ENCODE data around the gene FNDC3B.

Gene FNDC3B

GRCh38 chr3:172132721-172133311 lies 93.4 kb downstream of the FNDC3B start:
- DNase-seq (ENCODE audit: low read depth) = no peak
- no peak for TF ChIP-seq CTCF (conservative IDR thresholded peaks at IDR 0.05; ENCODE audit: control insufficient read depth, insufficient read depth, low read depth, low read length)

GRCh38 chr3:172133838-172134237 lies 94.5 kb downstream of the FNDC3B start:
- H3K4me3 ChIP-seq (ENCODE audit: control insufficient read depth, low read depth, low read length) = no peak overlapping the region

More at GRCh38 chr3:172132721-172133311, 93.4 kb downstream of the FNDC3B start:
- no peak overlapping the region for H3K4me3 ChIP-seq (ENCODE audit: control insufficient read depth, low read depth, low read length)

GRCh38 chr3:172134352-172134751 lies 95.0 kb downstream of the FNDC3B start:
- TF ChIP-seq CTCF (conservative IDR thresholded peaks at IDR 0.05; ENCODE audit: control insufficient read depth, insufficient read depth, low read depth, low read length) = no peak
- no peak for DNase-seq (ENCODE audit: low read depth)
- no peak overlapping the region for H3K4me3 ChIP-seq (ENCODE audit: control insufficient read depth, low read depth, low read length)

More at GRCh38 chr3:172133838-172134237, 94.5 kb downstream of the FNDC3B start:
- no peak for TF ChIP-seq CTCF (conservative IDR thresholded peaks at IDR 0.05; ENCODE audit: control insufficient read depth, insufficient read depth, low read depth, low read length)
- DNase-seq (ENCODE audit: low read depth) = no peak

DNA sequence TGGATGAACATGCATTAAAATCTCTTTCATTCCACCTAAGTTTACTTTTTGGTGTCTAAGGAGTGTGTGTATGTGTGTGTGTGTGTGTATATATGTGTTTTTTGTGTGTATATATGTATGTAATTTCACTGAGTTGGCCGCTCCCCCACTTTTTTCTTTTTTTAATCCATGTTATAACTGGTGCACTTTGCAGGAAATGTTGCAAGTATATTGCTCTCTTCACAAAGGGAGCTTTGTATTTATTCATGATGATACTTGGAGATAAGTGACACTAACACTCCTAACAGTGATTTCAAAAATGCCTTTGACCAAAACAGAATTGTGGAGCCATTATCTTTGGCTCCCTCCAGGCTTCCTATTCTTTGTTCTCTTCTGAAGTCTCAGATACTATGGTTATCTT lies 95.8 kb downstream of the FNDC3B start:
- no peak overlapping the region for H3K4me3 ChIP-seq (ENCODE audit: control insufficient read depth, low read depth, low read length)
- no peak for TF ChIP-seq CTCF (conservative IDR thresholded peaks at IDR 0.05; ENCODE audit: control insufficient read depth, insufficient read depth, low read depth, low read length)
- no peak for DNase-seq (ENCODE audit: low read depth)

GRCh38 chr3:172135820-172136219 lies 96.4 kb downstream of the FNDC3B start:
- peak; percentile 83 for DNase-seq (ENCODE audit: low read depth)
- no peak overlapping the region for H3K4me3 ChIP-seq (ENCODE audit: control insufficient read depth, low read depth, low read length)

GRCh38 chr3:172136330-172136729 lies 97.0 kb downstream of the FNDC3B start:
- no peak for TF ChIP-seq CTCF (conservative IDR thresholded peaks at IDR 0.05; ENCODE audit: control insufficient read depth, insufficient read depth, low read depth, low read length)
- H3K4me3 ChIP-seq (ENCODE audit: control insufficient read depth, low read depth, low read length) = no peak overlapping the region
- DNase-seq (ENCODE audit: low read depth) = no peak

More at GRCh38 chr3:172135820-172136219, 96.4 kb downstream of the FNDC3B start:
- no peak for TF ChIP-seq CTCF (conservative IDR thresholded peaks at IDR 0.05; ENCODE audit: control insufficient read depth, insufficient read depth, low read depth, low read length)

Data from fibroblast of mammary gland (primary cell).